C4-2B (cell line): ENCODE measurements around the gene EPRS1.
"Not testable (repeated sequence)": the region's sequence is repeated elsewhere in the genome, so short reads cannot be mapped to it uniquely, and the experiment has no call there.

Experiments used
- CTCF ChIP-seq: fragments of 450-650 bp; conservative IDR thresholded peaks from 2 replicates; pipeline ENCODE4 v1.5.1; 2017; ENCODE audit warnings: mild to moderate bottlenecking
- ZFX ChIP-seq: fragments of 450-650 bp; IDR thresholded peaks from 2 replicates; pipeline ENCODE4 v1.6.1; 2017

GRCh38 chr1:220037810-220038209 lies 8.5 kb downstream of the EPRS1 start:
- TF ChIP-seq CTCF, ZFX: not testable (repeated sequence)
